C4-2B (cell line): ENCODE measurements around the gene CHST10.

Source experiments
- ZFX ChIP-seq: fragments of 450-650 bp; IDR thresholded peaks from 2 replicates; pipeline ENCODE4 v1.6.1; 2017
- TF ChIP-seq, protein P1 (sequence below): fragments of 450-650 bp; conservative IDR thresholded peaks from 2 replicates; pipeline ENCODE4 v1.5.1; 2017; ENCODE audit warnings: mild to moderate bottlenecking

DNA sequence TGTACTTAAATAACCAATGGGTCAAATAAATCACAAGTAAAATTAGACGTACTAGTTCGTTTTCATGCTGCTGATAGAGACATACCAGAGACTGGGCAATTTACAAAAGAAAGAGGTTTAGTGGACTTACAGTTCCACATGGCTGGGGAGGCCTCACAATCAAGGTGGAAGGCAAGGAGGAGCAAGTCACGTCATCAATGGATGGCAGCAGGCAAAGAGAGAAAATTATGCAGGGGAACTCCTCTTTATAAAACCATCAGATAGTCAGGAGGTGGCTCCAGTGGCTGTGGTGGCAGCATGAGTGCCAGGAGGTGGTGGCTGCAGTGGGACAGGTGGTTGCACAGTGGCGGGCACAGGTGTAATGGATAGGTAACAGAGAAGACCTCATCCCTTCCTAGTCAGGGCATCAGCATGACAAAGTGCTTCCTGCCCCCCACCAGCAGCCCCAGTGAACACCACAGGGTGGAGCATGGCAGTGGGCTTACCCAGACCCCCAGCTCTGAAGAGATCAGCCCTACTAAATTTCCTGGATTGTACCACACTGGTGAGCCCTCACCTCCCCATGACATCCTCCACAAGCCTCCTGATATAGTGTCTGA is 6.9 kb upstream of the CHST10 start:
- TF ChIP-seq, protein P1, sequence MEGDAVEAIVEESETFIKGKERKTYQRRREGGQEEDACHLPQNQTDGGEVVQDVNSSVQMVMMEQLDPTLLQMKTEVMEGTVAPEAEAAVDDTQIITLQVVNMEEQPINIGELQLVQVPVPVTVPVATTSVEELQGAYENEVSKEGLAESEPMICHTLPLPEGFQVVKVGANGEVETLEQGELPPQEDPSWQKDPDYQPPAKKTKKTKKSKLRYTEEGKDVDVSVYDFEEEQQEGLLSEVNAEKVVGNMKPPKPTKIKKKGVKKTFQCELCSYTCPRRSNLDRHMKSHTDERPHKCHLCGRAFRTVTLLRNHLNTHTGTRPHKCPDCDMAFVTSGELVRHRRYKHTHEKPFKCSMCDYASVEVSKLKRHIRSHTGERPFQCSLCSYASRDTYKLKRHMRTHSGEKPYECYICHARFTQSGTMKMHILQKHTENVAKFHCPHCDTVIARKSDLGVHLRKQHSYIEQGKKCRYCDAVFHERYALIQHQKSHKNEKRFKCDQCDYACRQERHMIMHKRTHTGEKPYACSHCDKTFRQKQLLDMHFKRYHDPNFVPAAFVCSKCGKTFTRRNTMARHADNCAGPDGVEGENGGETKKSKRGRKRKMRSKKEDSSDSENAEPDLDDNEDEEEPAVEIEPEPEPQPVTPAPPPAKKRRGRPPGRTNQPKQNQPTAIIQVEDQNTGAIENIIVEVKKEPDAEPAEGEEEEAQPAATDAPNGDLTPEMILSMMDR: no peak
- no peak for TF ChIP-seq ZFX
